HepG2 (cell line): Measurements from ENCODE around the gene CYP2U1. TPM values are rescaled to one million over a fixed set of nuclear protein-coding genes. Genes with fewer than 3 reads are reported as not detected.

ENCODE experiments used
- ATAC-seq: fragments of 200-7000 bp; cut with Tn5 transposase; 3 replicates; pipeline ENCODE4 v1.9.1; 2020; ENCODE audit warnings: mild to moderate bottlenecking, moderate library complexity
- BruUV-seq: library from RNA; stranded (reverse); fragments of 400-500 nt; replicated peaks from 2 replicates; lab custom pipeline; 2021; lab: Mats Ljungman, UMichigan
- CTCF ChIA-PET: fragments of 300-600 bp; formaldehyde crosslinking; extraction: SDS; loops from one replicate; lab custom pipeline; 2021; ENCODE audit warnings: low total read pairs, inconsistent platforms, low intra/inter-chr PET ratio; lab: Yijun Ruan, JAX
- POLR2A ChIA-PET: fragments of 350-600 bp; sonication (Branson Sonifier 250); formaldehyde crosslinking; loops from one replicate; lab custom pipeline; 2020; ENCODE audit warnings: antibody characterized with exemption, inconsistent platforms; lab: Yijun Ruan, JAX
- DNase-seq: peaks from one replicate; pipeline ENCODE4 v3.0.0-alpha.2; 2015; ENCODE audit warnings: low spot score
- FAIRE-seq: peaks from 3 replicates; lab custom pipeline; 2011; peaks lifted over from hg19 to GRCh38; lab: Jason Lieb, UNC
- H2AFZ ChIP-seq: one replicate; pipeline ENCODE4 v1.6.1; 2011; ENCODE audit warnings: low read length, inconsistent platforms
- H3K27ac ChIP-seq: fragments of 300-600 bp; 3 replicates; pipeline ENCODE4 v1.8.0; 2011; ENCODE audit warnings: mixed run types, mild to moderate bottlenecking, mixed read lengths, low read length, inconsistent platforms; ENCODE audit not compliant: insufficient read depth; ENCODE audit errors: extremely low read length
- H3K27me3 ChIP-seq, 2 experiments: fragments of 200-600 bp in 1 of 2; 2 replicates in 1 of 2; 3 replicates in 1 of 2; pipeline versions ENCODE4 v1.6.0 to v1.8.0; 2011; ENCODE audit warnings: low read length in 2 of 2, mild to moderate bottlenecking in 2 of 2, moderate library complexity in 2 of 2, inconsistent platforms in 1 of 2; ENCODE audit not compliant: insufficient read depth in 2 of 2, control insufficient read depth in 1 of 2
- H3K36me3 ChIP-seq, 2 experiments: fragments of 200-600 bp in 1 of 2; replicated peaks in 1 of 2; 2 replicates in 1 of 2; 3 replicates in 1 of 2; pipeline versions ENCODE4 v1.5.1 to v1.8.0; 2011; ENCODE audit warnings: low read length in 2 of 2, inconsistent platforms in 1 of 2; ENCODE audit not compliant: insufficient read depth in 2 of 2, control insufficient read depth in 1 of 2
- H3K4me1 ChIP-seq: 2 replicates; pipeline ENCODE4 v1.5.1; 2012; ENCODE audit warnings: low read length, inconsistent platforms; ENCODE audit not compliant: insufficient read depth
- H3K4me2 ChIP-seq: 2 replicates; pipeline ENCODE4 v1.6.0; 2011; ENCODE audit warnings: low read depth, low read length, inconsistent platforms
- H3K4me3 ChIP-seq, 3 experiments: fragments of 200-600 bp in 1 of 3; sonication (generic), shearing (Covaris generic) in 1 of 3; replicated peaks in 1 of 3; 2 replicates each; pipeline ENCODE4 v1.5.1; 2011 to 2016; ENCODE audit warnings: low read length in 3 of 3, inconsistent platforms in 2 of 3, low read depth in 2 of 3, mild to moderate bottlenecking in 2 of 3, control low read depth in 1 of 3, mixed read lengths in 1 of 3; ENCODE audit not compliant: insufficient read depth in 1 of 3
- H3K79me2 ChIP-seq: one replicate; pipeline ENCODE4 v1.6.1; 2011; ENCODE audit warnings: low read length, inconsistent platforms; ENCODE audit not compliant: insufficient read depth
- H3K9ac ChIP-seq: 2 replicates; pipeline ENCODE4 v1.6.0; 2011; ENCODE audit warnings: mild to moderate bottlenecking, low read depth, low read length, inconsistent platforms; ENCODE audit not compliant: insufficient read depth
- H3K9me3 ChIP-seq: 2 replicates; pipeline ENCODE4 v1.5.1; 2012; ENCODE audit warnings: mild to moderate bottlenecking, low read length
- H4K20me1 ChIP-seq: 2 replicates; pipeline ENCODE4 v1.6.0; 2011; ENCODE audit warnings: inconsistent platforms, mild to moderate bottlenecking, low read length, moderate library complexity; ENCODE audit not compliant: insufficient read depth
- ATAD3A ChIP-seq: sonication (generic); formaldehyde crosslinking; IDR thresholded peaks from 2 replicates; pipeline ENCODE4 v1.4.0; 2020; ENCODE audit warnings: missing genetic modification reagents
- CEBPZ ChIP-seq: IDR thresholded peaks from 2 replicates; pipeline ENCODE4 v1.6.1; 2012; ENCODE audit warnings: low read length, improper control_type of control experiment
- EP300 ChIP-seq, 3 experiments: sonication (generic) in 1 of 3; formaldehyde crosslinking in 1 of 3; IDR thresholded peaks; 2 replicates each; pipeline versions ENCODE4 v1.5.1 to v1.6.1; 2011 to 2020; ENCODE audit warnings: low read depth in 2 of 3, low read length in 2 of 3, borderline replicate concordance in 1 of 3, improper control_type of control experiment in 1 of 3, mild to moderate bottlenecking in 1 of 3, missing genetic modification reagents in 1 of 3, moderate library complexity in 1 of 3
- HIVEP1 ChIP-seq: sonication (generic); formaldehyde crosslinking; IDR thresholded peaks from 2 replicates; pipeline ENCODE4 v1.4.0; 2020; ENCODE audit warnings: mild to moderate bottlenecking, missing genetic modification reagents
- HNRNPL ChIP-seq: fragments of 200-400 bp; formaldehyde crosslinking; IDR thresholded peaks from 2 replicates; pipeline ENCODE4 v1.6.1; 2017; ENCODE audit warnings: mild to moderate bottlenecking, low read depth, low read length
- TBX3 ChIP-seq: fragments of 450-650 bp; IDR thresholded peaks from 2 replicates; pipeline ENCODE4 v1.6.1; 2017; ENCODE audit warnings: antibody characterized with exemption, mild to moderate bottlenecking, inconsistent platforms, borderline replicate concordance
- ZBTB26 ChIP-seq: IDR thresholded peaks from 2 replicates; pipeline ENCODE4 v1.6.1; 2016; ENCODE audit warnings: missing compliant biosample characterization, missing genetic modification reagents, borderline replicate concordance
- ZNF17 ChIP-seq: sonication (generic); formaldehyde crosslinking; IDR thresholded peaks from 2 replicates; pipeline ENCODE4 v1.5.0; 2020; ENCODE audit warnings: mild to moderate bottlenecking, missing genetic modification reagents
- ZNF24 ChIP-seq: fragments of 450-650 bp; IDR thresholded peaks from 2 replicates; pipeline ENCODE4 v1.6.1; 2017; ENCODE audit warnings: antibody characterized with exemption, mild to moderate bottlenecking
- ZNF318 ChIP-seq: sonication (generic); formaldehyde crosslinking; IDR thresholded peaks from 2 replicates; pipeline ENCODE4 v1.4.0; 2020; ENCODE audit warnings: mild to moderate bottlenecking, missing genetic modification reagents
- ZNF431 ChIP-seq: sonication (generic); formaldehyde crosslinking; IDR thresholded peaks from 2 replicates; pipeline ENCODE4 v1.9.0; 2022; ENCODE audit warnings: missing genetic modification reagents, low read depth, mild to moderate bottlenecking, borderline replicate concordance
- ZNF674 ChIP-seq: sonication (generic); formaldehyde crosslinking; IDR thresholded peaks from 2 replicates; pipeline ENCODE4 v1.5.0; 2020; ENCODE audit warnings: low read depth, mild to moderate bottlenecking, missing genetic modification reagents
- WGBS: methylation state at CpG from one replicate; pipeline ENCODE4 v1.1.6; 2017; ENCODE audit warnings: low lambda C conversion rate; 5-methylcytosine and 5-hydroxymethylcytosine counted together
- in situ Hi-C: cut with HindIII; loops from 2 replicates; pipeline ENCODE4 v1.10.0; 2017; ENCODE audit warnings: low pct_unique_long_range_greater_than_20kb; ENCODE audit not compliant: extremely low pct_ligation_motif_present
- intact Hi-C: fragments of 100-400 bp; cut with micrococcal nuclease; formaldehyde crosslinking; loops from one replicate; pipeline ENCODE4 v1.10.0; 2022; ENCODE audit not compliant: unreplicated experiment
- polyA plus RNA-seq, 8 experiments: library from polyadenylated mRNA; depleted of rRNA in 3 of 8; stranded (reverse) in 7 of 8; unstranded in 1 of 8; fragments of >200 nt; fragmentation: Illumina TruSeq in 4 of 8; extraction: Trizol in 4 of 8; gene quantifications; 2 replicates each; pipeline versions ENCODE4 v1.2.1 to v1.2.3, GENCODE V29; 2011 to 2016; ENCODE audit warnings: low read depth in 4 of 8, missing spikeins in 1 of 8, mixed read lengths in 1 of 8; ENCODE audit not compliant: insufficient read depth in 1 of 8
- total RNA-seq, 5 experiments: library from RNA; depleted of rRNA; stranded (reverse); fragments of >200 nt; fragmentation: Illumina TruSeq; extraction: Trizol; gene quantifications; 2 replicates each; pipeline ENCODE4 v1.2.3, GENCODE V29; 2016; ENCODE audit warnings: low read depth in 1 of 5

Gene CYP2U1
- total and polyA plus RNA-seq, 2 of the 13 experiments (the other 11 are each of a cell fraction or from before 2014, with no cell fraction given): 1.4 to 3.4 TPM

GRCh38 chr4:107945809-107946208, 14.5 kb downstream of the CYP2U1 start:
- in situ Hi-C loops: no loop called here
- Histone ChIP-seq H3K4me3 (no peak overlapping the region), H3K4me1 (no peaks in the 10 kb centered on the region), H3K27ac (no peak overlapping the region), H3K36me3 (no peaks in the 10 kb centered on the region), H3K27me3 (no peaks in the 10 kb centered on the region), H3K9me3 (no peaks in the 10 kb centered on the region), H3K4me2 (no peak overlapping the region), H3K79me2 (no peaks in the 10 kb centered on the region), H4K20me1 (no peaks in the 10 kb centered on the region), H3K9ac (no peak overlapping the region), H2AFZ (no peak overlapping the region)
- 97% methylated on average over 3 of the region's 3 CpGs for WGBS
- ATAC-seq (no peak), DNase-seq (no peak), FAIRE-seq (no peak)
- intact Hi-C loops: no loop called here
- BruUV-seq: no TSS peak
- POLR2A ChIA-PET: no interaction called here
- CTCF ChIA-PET: no interaction called here
- TF ChIP-seq ZNF24 (no peak), ZNF431 (CRISPR knock-in tag) (no peak), HNRNPL (no peak), CEBPZ (no peak), ZNF318 (CRISPR knock-in tag) (no peak), ZNF674 (CRISPR knock-in tag) (no peak), ZBTB26 (no peak), TBX3 (no peak), ATAD3A (CRISPR knock-in tag) (no peak), EP300 (IDR thresholded peaks at IDR 0.05; ENCODE audit: low read depth in 2 of 2, low read length in 2 of 2) (no peak), EP300 (CRISPR knock-in tag; IDR thresholded peaks at IDR 0.05; ENCODE audit: borderline replicate concordance) (no peak), ZNF17 (CRISPR knock-in tag) (no peak), HIVEP1 (CRISPR knock-in tag) (no peak)
